Right atrium auricular region (tissue), 2 donors: ENCODE results near the gene SLCO2A1. TPM values are rescaled to one million over a fixed set of nuclear protein-coding genes. Genes with fewer than 3 reads are reported as not detected.
A peak's percentile ranks its signal among the peaks of the same experiment; 100 is the strongest.

Source experiments
- DNase-seq: peaks from one replicate; pipeline ENCODE4 v3.0.0-alpha.2; 2019; ENCODE audit warnings: low spot score
- H3K27ac ChIP-seq, 2 donors: fragments of 200-600 bp; sonication (generic); 1 replicate in 1 of 2; 2 replicates in 1 of 2; pipeline ENCODE4 v1.5.1; 2016 to 2019
- H3K27me3 ChIP-seq, 2 donors: fragments of 200-600 bp; sonication (generic); one replicate each; pipeline versions ENCODE4 v1.5.1 to v1.6.0; 2017 to 2019
- H3K36me3 ChIP-seq: fragments of 200-600 bp; sonication (generic); one replicate; pipeline ENCODE4 v1.5.1; 2016
- H3K4me1 ChIP-seq, 2 donors: fragments of 200-600 bp; sonication (generic); one replicate each; pipeline versions ENCODE4 v1.5.1 to v1.6.0; 2017 to 2019
- H3K4me3 ChIP-seq, 2 donors: fragments of 200-600 bp; sonication (generic); 1 replicate in 1 of 2; 2 replicates in 1 of 2; pipeline ENCODE4 v1.5.1; 2017 to 2019; ENCODE audit warnings: mild to moderate bottlenecking in 1 of 2, moderate library complexity in 1 of 2
- H3K9me3 ChIP-seq, 2 donors: fragments of 200-600 bp; sonication (generic); one replicate each; pipeline ENCODE4 v1.5.1; 2019
- total RNA-seq, 2 donors: library from RNA; depleted of rRNA; stranded (reverse); fragments of >200 nt; gene quantifications; one replicate each; pipeline ENCODE4 v1.1.0, GENCODE V29; 2016
- TF ChIP-seq, protein P1 (sequence below), 2 donors: fragments of 200-600 bp; sonication (generic); IDR thresholded peaks; one replicate each; pipeline ENCODE4 v1.5.1; 2019; ENCODE audit warnings: antibody characterized with exemption in 2 of 2

SLCO2A1 gene
- total RNA-seq, 2 donors from 2014 or later, result 15.1 to 36.4 TPM

DNA sequence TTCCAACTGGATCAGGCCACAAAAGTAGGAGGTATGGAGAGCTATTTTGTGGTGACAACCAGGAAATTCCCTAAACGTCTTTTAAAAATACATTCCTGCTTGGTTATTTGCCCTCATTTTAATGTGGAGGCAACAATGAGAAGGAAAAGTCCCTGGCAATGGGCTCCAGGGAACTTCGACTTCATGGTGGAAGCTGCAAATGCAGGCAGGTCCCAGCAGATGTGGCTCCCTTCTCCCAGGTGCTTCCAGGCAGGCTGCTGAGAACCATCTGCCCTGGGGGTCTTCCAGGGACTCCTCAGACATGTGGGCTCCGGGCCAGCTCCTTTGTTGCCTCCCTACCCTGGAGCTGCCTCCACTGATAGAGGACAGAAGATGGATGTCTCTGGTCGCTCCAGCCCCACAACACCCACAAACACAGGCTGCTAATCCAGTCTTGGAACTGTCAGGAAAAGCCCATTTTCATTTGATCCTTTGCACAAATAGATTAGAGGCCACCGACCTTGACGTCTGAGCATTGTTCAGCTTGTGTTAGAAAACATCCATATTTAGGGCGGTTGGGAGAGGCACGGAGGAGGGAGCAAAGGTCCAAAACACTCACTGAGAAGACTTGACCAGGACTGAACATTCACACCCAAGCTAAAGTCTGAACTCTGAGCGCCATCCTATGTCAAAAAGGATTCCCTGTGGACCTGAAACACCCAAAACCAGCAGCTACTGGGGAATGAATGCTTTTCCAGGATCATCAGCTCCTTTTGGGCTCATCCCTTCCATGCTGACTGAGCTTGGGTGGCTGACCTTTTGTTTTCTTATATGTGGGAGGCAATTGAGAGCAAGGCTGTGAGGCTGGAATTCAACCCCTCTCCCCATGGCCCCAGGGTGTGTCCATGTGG is 30.2 kb upstream of the SLCO2A1 start:
- Histone ChIP-seq H3K36me3 (no peaks in the 10 kb centered on the region), H3K9me3 (no peaks in the 10 kb centered on the region), H3K27me3 (no peaks in the 10 kb centered on the region), H3K4me1 (peaks cover 0 to 17% of the 10 kb centered on the region in 2 donors), H3K4me3 (no peak overlapping the region), H3K27ac (no peak overlapping the region)
- TF ChIP-seq, protein P1, sequence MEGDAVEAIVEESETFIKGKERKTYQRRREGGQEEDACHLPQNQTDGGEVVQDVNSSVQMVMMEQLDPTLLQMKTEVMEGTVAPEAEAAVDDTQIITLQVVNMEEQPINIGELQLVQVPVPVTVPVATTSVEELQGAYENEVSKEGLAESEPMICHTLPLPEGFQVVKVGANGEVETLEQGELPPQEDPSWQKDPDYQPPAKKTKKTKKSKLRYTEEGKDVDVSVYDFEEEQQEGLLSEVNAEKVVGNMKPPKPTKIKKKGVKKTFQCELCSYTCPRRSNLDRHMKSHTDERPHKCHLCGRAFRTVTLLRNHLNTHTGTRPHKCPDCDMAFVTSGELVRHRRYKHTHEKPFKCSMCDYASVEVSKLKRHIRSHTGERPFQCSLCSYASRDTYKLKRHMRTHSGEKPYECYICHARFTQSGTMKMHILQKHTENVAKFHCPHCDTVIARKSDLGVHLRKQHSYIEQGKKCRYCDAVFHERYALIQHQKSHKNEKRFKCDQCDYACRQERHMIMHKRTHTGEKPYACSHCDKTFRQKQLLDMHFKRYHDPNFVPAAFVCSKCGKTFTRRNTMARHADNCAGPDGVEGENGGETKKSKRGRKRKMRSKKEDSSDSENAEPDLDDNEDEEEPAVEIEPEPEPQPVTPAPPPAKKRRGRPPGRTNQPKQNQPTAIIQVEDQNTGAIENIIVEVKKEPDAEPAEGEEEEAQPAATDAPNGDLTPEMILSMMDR (IDR thresholded peaks at IDR 0.05), result no peak
- peak; percentile 55 for DNase-seq

DNA sequence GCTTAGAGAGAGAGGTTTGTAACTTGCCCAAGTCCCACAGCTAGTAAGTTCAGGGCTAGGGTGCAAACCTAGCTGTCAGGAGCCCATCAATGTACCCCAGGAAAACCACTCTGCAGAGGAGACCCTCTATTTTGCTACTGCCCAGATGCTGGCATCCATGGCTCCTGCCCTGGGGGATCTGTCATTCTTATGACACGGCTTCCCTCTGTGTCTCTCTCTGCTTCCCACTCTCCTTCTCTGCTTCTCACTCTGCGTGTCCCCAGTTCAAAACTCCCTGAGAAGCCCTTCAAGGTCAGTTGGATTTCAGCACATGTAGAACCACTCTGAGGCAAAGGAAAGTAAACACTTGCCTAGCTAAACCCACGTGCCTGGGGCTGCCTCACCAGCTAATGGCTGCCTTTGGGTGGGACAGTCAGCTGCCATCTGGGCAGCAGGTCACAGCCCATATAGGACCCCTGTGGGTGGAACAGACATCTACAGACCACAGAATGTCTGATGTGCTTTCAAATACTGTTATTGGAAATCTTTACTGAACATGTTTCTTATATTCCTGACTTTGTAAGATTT is 29.4 kb upstream of the SLCO2A1 start:
- no peaks in the 10 kb centered on the region for H3K9me3 ChIP-seq
- H3K4me3 ChIP-seq, result no peak overlapping the region
- H3K27ac ChIP-seq, result no peak overlapping the region
- peaks cover 0 to 17% of the 10 kb centered on the region in 2 donors for H3K4me1 ChIP-seq
- TF ChIP-seq, protein P1 (IDR thresholded peaks at IDR 0.05), result no peak
- no peaks in the 10 kb centered on the region for H3K36me3 ChIP-seq
- H3K27me3 ChIP-seq, result no peaks in the 10 kb centered on the region
- DNase-seq, result peak; percentile 49

DNA sequence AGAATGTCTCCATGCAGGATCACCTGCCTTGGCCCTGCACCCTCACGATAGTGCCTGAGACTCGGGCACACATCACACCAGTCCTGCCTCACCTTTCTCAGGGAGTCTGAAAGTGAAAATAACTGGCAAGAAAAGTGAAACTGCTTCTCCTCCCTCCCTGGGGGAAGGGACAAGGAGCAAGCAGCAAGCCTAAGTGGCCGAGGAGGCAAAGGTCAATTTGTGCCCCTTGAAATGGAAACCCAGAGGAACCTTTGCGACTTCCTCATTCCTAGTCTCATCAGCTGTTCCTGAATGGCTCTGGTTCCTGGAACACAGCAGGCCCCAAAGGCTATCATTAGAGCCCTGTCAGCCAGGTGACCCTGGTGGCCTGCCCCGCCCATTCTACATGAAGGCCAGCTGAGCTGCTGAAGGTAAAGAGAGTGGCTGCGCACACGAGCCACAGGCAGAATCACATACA is 28.0 kb upstream of the SLCO2A1 start:
- no peaks in the 10 kb centered on the region for H3K27me3 ChIP-seq
- TF ChIP-seq, protein P1 (IDR thresholded peaks at IDR 0.05), result no peak
- H3K36me3 ChIP-seq, result no peaks in the 10 kb centered on the region
- DNase-seq, result no peak
- H3K27ac ChIP-seq, result no peak overlapping the region
- H3K4me3 ChIP-seq, result no peak overlapping the region
- no peaks in the 10 kb centered on the region for H3K9me3 ChIP-seq
- peaks cover 0 to 17% of the 10 kb centered on the region in 2 donors for H3K4me1 ChIP-seq

DNA sequence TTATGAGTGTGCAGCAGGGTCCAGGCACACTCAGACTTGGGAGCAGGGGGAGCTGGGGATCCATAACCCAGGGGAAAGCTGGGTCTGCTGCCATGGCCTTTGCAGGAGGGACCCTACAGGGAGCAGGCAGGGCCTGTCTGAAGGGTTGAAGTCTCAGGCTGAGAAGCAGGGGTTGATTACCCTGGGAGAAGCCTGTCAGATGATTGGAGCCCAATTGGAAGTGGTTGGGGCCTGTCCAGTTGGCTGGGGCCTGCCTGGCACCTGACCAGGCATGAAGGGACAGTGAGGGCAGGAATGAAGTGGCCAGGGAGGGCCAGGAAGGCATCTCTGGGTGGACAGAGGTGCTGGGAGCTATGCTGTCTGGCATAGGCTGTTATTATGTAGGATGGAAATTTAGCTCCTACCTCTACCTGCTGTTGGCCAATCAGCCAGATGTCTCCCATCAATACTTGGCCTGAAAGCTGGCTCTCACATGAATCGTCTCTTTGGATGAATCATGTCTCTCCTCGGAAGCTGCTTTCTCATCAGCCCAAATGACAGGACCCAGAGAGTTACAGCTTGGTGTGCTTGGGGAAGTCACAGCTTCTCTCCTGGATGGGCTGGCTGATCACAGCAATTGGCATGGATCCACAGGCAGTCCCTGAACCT is 27.4 kb upstream of the SLCO2A1 start:
- peaks cover 0 to 17% of the 10 kb centered on the region in 2 donors for H3K4me1 ChIP-seq
- H3K36me3 ChIP-seq, result no peaks in the 10 kb centered on the region
- no peaks in the 10 kb centered on the region for H3K9me3 ChIP-seq
- H3K27ac ChIP-seq, result no peak overlapping the region
- no peak overlapping the region for H3K4me3 ChIP-seq
- TF ChIP-seq, protein P1 (IDR thresholded peaks at IDR 0.05), result no peak
- no peaks in the 10 kb centered on the region for H3K27me3 ChIP-seq
- no peak for DNase-seq

DNA sequence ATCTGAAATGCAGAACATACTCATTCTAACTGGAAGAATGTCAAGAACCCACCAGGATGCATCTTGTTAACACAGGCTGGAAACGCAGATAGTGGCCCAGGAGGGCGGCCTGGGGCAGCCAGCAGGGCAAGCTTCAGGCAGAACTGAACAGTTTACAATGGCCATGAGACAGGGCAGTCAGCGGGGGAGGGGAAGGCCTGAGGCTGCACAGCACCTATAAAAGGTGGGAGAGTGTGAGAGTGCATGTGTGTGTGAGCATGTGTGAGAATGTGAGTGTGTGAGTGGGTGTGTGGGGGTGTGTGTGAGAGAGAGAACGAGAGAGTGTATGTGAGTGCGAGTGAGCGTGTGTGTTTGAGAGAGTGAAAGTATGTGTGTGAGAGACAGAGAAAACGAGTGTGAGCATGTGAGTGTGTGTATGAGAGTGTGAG is 26.8 kb upstream of the SLCO2A1 start:
- no peak for DNase-seq
- H3K4me1 ChIP-seq, result peaks cover 0 to 17% of the 10 kb centered on the region in 2 donors
- no peaks in the 10 kb centered on the region for H3K27me3 ChIP-seq
- H3K27ac ChIP-seq, result no peak overlapping the region
- no peaks in the 10 kb centered on the region for H3K9me3 ChIP-seq
- no peak overlapping the region for H3K4me3 ChIP-seq
- H3K36me3 ChIP-seq, result no peaks in the 10 kb centered on the region
- TF ChIP-seq, protein P1 (IDR thresholded peaks at IDR 0.05), result no peak
